HG03521 (cell line): Measurements from ENCODE around the gene TEX29.

ENCODE experiments used
- ATAC-seq: cut with Tn5 transposase; IDR thresholded peaks from one replicate; pipeline ENCODE4 v1.9.1; 2021; ENCODE audit warnings: mild to moderate bottlenecking, moderate library complexity; ENCODE audit not compliant: unreplicated experiment

The TEX29 gene

DNA sequence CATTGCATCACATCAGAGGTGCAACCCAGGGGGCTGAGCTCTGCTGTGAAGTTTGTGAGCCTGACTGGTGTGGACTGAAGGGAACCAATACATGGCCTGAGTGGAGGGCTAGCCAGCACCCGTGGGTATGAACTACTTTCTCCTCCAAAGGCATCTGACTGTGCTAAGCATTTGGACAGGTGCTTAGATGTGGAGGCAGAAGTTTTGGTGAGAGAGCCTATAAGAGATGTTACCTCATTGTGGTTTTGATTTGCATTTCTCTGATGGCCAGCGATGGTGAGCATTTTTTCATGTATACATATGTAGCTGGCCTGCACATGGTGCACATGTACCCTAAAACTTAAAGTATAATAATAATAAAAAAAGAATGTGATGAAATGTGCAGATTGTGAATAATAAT is 46.9 kb downstream of the TEX29 start:
- no peak for ATAC-seq

DNA sequence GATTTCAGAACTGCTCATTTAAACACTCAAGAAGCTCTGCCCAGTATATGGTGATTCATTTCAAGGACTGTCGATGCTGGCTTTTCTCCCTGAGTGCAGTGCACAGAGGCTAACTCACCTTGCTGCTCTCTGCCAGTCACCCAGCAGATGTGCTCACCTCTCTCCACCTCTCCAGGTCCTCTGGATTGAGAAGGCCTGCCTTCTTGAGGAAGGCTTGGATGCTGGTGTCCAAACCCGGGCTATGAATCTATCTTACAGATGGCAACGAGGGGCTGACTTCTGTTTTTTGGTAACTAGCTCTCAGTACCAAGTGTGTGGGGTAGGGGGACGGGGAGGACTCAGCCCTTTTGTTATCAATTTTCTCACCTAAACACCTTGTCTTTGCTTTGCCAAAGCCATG is 47.6 kb downstream of the TEX29 start:
- no peak for ATAC-seq

DNA sequence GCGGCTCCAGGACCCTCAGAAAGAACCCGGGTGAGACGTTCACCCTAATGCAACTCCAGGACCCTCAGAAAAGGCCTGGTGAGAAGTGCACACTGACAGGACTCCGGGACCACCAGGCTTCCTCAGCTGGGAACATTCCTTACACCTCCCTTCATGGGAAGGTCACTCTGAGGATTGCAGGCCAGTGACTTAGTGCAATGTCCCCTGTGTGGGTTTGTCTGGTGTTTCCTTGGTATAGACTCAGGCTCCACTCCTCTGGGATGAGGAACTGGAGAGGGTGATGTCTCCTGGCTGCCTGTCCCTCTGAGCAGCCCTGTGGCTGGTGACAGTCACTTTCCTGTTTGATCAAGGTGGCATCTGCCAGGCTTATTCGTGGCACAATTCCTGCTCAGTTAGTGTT is 49.7 kb downstream of the TEX29 start:
- ATAC-seq: no peak

DNA sequence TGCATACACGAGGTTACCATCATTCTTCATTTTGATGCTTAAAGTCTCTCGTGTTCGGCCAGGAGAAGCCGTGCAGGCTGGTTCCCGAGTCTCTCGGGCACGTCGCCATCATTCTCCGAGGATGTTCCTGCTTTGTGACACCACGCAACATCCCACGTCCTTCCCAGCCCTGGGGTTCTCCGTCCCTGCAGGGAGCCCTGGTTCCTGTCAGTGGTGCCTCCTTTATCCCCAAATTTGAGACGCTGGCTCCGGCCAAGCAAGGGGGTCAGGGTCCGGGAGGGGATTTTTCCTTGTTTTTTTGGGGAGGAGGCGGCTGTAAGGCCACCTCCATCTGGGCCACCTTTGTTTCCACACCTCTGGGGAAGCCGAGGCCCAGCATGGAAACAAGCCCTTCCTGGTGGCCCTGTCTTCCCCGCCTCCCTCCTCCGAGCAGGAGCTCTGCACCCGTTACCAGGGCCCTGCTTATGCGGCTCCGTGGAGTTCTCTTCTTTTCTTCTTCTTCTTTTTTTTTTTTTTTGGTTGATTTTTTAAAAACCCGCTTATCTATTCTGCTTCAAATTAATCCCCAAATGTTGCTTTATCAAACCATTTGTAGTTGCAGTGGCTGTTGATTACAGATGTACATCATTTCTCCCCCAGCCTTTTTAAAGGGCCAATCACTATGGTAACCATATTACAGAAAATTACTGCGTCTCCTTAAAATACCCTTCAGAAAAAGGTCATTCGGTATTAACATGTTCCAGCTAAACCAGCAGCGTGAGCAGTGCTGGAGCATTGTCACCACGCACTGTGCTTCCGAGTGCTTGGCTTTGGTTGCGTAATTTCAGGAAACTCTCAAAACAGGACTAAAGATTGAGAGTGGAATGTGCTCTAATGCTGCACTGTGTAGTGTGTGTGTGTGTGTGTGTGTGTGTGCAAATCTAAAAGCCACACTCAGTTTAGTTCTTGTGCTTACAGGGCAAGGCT is 50.4 kb downstream of the TEX29 start:
- ATAC-seq: no peak

DNA sequence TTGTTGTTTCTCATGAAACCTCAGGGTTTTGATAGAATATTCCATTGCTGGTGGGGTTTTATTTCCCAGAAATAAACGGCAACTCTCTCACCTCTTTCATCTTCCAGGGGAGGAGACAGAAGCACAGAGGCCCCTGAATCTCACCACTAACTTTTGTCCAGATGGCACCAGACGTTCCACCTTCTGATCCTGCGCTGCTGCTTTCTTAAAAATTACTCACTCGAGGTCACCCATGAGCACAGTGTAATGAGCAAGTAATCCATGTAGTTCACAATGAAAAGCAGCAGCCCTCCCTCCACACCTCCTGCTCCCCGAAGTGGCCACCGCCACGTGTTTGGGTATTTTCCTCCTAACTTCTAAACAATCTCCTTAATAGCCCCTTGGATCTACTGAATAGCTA is 51.3 kb downstream of the TEX29 start:
- ATAC-seq: no peak

DNA sequence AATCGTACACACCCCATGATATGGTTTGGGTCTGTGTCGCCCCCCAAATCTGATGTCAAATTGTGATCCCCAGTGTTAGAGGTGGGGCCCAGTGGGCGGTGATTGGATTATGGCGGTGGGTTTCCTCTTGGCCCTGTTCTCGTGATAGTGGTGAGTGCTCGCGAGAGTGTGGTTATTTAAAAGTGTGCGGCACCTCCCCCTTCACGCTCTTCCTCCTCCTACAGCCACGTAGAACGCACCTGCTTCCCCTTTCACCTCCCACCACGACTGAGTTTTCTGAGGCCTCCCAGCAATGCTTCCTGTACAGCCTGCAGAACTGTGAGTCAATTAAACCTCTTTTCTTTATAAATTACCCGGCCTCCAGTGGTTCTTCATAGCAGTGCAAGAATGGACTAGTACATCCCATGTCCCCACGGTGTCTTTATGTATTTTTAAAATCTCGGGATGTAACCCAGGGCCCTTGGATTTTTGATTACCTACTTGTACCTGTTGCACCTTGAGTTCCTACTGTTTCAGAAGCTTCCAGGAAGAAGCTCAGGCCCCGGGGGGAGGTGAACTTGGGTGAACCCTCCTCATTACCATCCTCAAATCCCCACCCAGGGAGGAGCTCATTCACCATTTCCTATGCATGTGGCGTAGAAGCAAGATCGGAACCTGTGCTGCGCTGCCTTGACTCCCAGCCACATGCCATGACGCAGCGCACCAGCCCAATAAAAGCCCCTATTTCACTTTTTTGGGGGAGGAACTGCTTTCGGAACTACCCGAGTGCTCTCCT is 52.4 kb downstream of the TEX29 start:
- no peak for ATAC-seq

DNA sequence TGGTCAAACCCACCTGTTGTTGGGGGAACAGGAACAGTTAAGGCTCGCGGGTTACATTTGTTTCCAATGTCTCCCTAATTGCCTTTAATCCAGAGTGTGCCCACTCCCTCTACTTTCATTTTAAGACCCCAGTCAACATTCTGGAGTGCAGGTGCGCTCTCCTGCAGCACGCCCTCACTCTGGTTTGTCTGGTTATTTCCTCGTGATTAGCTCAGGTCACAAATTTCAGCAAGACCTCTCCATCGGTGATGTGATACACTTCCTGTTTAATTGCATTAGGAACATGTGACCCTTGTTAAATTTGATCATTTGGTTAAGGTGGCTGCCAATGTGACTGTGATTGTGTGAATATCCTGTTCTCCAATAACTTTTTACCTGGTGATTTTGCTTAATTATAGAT is 53.0 kb downstream of the TEX29 start:
- no peak for ATAC-seq

DNA sequence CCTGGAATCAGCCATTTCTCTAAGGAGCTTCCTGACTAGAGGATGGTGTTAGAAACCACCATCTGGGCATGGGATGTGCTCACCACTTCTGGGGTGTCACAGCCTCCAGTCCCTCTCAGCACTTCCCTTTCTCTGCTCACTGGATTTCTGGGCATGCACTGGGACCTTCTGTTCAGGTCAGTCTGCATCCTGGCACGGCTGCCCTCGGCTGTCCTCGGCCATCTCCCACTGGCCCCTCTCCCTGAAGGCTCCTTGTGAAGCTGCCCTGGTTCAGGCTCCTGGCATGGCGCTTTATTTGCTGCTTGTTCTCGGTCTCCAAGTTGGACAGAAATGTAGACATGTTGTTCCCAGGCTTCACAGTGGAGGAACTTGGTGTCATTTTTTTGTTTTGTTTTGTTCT is 60.0 kb downstream of the TEX29 start:
- ATAC-seq: no peak

DNA sequence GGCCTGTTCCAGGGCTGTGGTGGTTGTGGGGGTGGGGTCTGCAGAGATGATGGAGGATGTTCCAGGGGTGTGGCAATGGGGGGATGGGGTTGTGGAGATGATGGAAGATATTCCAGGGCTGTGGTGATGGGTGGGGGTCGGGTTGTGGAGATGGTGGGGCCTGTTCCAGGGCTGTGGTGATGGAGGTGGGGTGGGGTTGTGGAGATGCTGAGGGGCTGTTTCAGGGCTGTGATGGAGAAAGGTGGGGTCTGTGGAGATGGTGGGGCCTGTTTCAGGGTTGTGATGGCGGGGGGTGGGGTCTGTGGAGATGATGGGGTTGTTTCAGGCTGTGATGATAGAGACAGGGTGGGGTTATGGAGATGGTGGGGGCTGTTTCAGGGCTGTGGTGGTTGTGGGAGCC is 62.0 kb downstream of the TEX29 start:
- no peak for ATAC-seq

DNA sequence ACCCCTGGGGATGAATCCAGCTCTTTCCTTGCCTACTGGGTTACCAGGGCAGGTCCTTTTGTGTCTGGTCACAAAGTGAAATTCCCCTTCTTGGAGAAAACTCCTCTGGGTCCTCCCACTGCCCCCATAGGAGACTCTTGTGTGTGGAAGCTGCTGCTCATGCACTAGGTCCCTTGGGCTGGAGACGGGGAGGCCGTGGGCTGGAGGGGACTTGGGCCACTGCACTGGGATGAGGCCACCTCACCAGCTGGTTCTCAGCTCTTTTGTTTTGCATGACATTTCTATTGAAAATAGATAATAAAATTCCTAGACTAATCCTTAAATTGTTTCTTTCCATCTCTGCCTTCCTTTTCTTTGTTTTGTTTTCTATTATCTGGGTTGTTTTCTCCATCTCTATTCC is 62.4 kb downstream of the TEX29 start:
- no peak for ATAC-seq

DNA sequence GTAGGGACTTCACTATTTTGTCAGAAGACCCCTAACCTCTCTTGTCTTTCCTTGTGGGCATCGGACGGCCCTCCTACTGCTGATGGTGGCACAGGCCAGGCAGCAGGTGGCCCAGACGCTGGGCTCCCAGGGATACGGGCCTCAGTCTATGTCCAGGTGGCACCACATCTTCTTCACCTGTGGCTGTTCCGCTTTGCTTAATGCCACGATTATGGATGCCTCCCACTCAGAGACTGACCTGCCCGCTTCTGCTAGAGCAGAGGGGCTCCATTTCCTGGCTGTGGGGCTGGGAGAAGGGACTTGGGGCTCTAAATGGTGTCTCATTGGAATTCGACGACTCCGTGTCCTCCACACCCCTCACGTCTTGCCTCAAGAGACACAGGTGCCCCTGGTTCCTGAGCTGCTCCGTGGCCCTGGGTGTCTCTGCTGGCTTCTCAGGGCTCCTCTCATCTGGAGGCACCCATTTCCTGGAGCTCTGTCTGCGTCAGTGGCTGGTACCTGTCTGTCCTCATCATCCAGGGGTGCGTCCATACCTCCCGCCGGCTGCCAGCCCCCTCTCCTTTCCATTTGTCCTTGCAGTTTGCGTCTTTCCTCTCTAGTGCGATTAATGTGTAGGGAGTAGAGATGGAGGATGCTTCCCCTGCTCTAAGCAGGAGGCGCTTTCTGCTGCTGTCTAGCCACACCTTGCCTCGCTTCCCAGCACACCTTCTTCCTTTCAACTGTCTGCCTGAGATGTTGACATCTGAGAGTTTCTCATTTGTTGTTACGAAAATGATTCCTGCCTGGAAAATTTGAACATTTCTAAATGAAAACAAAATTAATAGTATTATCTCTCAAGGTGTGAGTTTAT is 63.4 kb downstream of the TEX29 start:
- ATAC-seq: no peak

DNA sequence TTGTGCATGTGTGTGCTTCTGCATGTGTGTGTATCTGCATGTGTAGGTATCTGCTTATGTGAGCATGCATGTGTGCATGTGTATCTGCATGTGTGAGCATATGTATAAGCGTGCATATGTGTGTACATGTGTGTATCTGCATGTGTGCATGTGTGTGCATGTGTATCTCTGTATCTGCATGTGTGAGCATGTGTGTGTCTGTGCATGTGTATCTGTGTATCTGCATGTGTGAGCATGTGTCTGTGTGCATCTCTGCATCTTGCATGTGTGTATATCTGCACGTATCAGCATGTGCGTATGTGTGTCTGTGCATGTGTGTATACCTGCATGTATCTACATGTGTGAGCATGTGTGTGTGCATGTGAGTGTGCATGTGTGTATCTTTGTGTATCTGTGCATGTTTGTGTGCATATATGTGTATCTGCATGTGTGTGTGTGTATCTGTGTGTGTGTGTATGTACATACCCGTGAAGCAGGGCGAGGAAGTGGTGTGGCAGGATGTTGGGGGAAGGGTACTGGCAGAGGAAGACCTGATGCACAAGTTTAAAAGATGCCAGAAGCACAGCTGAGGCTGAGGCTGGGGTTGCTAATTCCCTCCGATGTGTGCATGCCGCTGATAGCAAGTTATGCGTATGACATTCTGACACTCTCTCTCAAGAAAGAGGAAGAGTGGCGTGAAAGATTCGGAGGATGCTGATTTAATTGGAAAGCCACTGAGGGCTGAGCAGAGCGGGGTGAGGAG is 64.2 kb downstream of the TEX29 start:
- no peak for ATAC-seq

DNA sequence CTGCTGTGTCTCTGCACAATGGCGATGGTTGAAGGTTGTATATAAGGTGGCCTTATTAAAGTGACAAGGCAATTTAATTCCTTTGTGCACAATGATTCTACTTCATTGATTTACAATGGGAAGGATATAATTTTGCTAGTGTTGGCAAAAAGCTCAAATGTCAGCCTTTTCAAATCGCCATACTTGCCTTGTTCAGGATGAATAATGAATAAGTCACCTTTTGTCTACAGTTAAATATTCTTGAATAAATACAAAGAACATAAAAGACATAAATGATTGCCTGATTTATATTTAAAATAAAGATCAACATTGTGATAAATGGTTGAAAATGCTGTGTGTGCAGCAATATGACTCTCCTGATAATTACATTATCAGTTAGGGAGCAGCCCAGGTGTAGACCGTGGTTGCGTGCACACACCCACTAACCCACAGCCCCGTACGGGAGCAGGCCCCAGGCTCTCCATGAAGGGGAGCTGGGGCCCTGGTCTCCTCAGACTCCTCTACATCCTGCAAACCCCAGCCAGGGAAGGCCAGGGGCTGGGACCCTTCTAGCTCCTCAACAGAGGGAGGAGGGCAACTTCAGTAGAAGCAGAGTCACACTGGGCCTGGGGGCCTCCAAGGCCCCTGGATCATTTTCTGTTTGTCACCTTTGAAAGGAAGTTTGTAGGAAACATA is 64.9 kb downstream of the TEX29 start:
- ATAC-seq: no peak

DNA sequence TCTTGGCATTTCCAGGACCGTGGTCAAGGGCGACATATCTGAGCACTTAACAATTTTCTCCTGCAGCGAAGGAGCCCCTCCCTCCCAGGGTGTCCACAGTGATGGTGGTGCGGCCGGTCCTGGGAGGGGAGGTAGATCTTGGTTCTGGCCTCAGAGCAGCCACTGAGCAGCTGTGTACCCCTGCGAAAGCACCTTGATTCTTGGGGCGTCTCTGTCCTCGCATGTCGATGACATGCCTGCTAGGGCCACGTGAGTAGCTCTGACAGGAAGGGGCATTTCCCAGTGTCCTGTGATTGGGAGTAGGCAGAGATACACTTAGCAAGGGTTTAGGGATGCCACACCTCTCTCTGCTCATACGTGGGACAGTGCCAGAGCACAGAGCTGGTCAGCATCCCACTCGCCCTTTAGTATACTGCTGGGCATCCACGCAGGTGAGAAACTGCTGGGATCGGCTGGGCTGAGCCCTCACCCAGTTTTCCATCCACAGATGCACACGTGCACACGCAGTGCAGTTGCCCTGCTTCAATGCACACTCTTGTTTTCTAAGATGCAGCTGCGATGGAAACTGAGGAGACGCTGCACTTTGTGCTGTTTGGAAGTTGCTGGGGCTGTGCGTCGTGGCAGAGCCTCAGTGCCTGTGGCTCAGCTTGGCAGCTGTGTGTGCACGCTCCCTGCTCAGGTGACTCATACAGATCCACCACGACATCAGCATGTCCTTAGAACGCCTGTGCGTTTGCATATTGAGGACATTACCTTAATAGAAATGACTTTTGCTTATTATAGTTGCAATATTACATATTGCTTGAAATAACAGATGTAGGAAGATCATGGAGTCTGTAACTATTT is 66.8 kb downstream of the TEX29 start:
- no peak for ATAC-seq

DNA sequence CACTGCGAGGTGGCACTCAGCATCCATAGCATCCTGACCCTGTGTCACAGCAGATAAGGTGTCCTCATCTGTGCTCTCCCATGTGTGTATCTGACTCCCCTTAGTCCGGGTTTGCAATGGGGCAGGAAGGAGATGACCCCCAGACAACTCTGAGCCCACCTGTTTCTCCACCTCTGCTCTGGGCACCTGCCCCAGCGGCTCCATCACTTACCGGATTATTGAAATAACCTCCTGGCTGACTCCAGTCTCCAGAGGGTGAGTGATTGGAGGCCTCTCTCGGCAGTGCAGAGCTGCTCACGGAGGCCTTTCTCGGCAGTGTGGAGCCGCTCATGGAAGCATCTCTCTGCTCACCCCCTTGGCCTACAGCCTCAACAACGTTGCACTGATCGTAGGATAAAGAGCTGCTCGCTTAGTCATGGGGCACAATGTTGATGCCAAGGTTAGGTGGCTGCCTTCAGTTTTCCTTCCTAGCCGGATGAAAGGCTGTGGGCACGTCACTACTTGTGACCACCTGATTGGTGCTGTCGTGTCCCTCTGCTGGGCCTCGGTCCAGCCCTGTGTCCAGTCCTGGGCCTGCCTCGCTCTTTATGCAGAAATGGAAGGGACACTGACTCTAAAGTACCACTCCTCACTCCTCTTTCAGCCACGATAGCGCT is 67.6 kb downstream of the TEX29 start:
- ATAC-seq: no peak

DNA sequence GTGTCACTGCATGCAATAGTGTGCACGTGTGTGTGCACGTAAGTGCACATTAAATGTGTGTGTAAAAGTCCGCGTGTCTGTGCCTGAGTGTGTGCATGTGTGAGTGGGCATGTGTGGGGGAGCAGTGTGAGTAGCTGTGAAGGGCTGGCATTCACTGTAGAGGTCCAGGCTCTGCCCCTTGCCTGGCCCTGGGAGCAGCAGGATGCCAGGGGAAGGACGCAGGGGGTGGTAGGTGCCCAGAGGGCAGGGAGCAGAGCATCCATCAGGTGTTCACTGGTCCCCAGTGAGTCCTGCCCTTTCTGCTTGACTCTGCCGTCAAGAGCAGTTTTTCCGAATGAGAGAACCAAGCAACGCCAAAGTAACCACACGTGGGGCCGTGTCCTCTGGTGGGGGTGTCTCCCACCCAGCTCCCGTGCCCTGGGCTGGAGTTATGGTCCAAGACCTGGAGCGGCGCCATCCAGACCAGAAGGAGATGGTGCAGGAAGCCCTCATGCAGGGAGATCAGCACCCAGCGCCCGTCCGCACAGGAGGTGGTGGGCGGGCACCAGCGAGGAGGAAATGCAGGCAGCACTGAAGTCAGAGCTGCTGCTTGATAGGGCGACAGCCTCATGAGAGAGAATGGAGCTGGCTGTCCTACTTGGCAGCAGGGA is 68.5 kb downstream of the TEX29 start:
- no peak for ATAC-seq

DNA sequence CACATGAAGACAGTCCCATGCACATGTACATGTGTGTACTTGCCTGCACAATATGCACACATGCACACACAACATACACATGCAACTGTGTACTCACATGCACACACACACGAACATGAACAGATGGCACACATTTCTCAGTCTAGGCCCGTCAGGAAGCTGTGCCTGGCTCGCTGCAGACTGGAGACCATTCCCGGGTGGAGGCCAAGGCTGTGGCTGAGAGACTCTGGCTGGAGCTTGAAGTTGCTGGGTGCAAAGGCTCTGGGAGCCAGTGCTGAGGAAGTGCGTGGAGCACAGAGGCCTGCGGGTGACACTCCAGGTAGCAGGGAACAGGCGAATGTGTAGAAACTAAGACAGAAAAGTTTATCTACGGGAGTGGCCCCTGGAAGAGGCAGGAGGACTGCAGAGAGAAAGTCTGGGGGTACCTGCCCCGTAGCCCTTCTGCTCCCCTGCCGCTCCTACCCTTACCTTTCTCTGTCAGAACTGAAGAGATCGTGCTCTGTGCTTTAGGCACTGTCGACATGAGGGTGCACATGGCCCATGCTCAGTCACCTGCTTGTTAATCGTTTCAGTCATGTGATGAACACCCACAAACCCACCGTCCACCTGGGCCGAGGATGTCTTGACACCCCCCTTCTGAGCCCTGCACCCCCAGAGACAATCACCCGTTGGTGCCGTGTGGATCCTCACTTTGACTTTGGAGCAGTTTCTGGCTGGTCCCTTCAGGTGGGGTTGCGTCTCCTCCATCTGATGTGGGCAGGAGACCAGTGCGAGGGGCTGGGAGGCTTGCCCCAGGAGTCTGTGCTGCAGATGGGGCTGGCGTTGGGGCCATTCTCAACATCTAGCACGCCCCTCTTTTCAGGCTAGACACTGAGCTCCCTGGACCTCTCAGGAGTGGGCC is 69.4 kb downstream of the TEX29 start:
- ATAC-seq: no peak
